ENCODE data around the gene MYOF. TPM values are rescaled to one million over a fixed set of nuclear protein-coding genes. Genes with fewer than 3 reads are reported as not detected.
"Not testable (repeated sequence)": the region's sequence is repeated elsewhere in the genome, so short reads cannot be mapped to it uniquely, and the experiment has no call there.

The MYOF gene
- total RNA-seq, 1 donor, result 379 TPM

GRCh38 chr10:93290661-93291354 lies 191.3 kb downstream of the MYOF start:
- Histone ChIP-seq H3K4me3 (ENCODE audit: insufficient read depth, low read length) (no peak overlapping the region), H4K20me1 (ENCODE audit: insufficient read depth, low read length) (no peaks in the 10 kb centered on the region), H3K4me1 (ENCODE audit: insufficient read depth, low read length) (peaks cover 9% of the 10 kb centered on the region), H3K27me3 (ENCODE audit: insufficient read depth, low read length) (no peaks in the 10 kb centered on the region), H3K79me2 (ENCODE audit: insufficient read depth, low read length) (no peaks in the 10 kb centered on the region), H2AFZ (ENCODE audit: low read length) (no peak overlapping the region), H3K9me3 (ENCODE audit: low read depth, low read length) (no peaks in the 10 kb centered on the region), H3K36me3 (ENCODE audit: insufficient read depth, low read length) (no peaks in the 10 kb centered on the region), H3K27ac (ENCODE audit: low read depth, low read length) (no peak overlapping the region), H3K4me2 (ENCODE audit: insufficient read depth, low read length) (no peak overlapping the region)
- no peak for DNase-seq (ENCODE audit: insufficient read length, low spot score, missing footprints)
- no peak for TF ChIP-seq CTCF (IDR thresholded peaks at IDR 0.05; ENCODE audit: extremely low read depth, low read depth, low read length)

GRCh38 chr10:93288679-93289634 lies 193.2 kb downstream of the MYOF start:
- H3K4me1 ChIP-seq (ENCODE audit: insufficient read depth, low read length), result peaks cover 7% of the 10 kb centered on the region
- no peaks in the 10 kb centered on the region for H3K9me3 ChIP-seq (ENCODE audit: low read depth, low read length)
- peak overlapping the region; percentile 69 for H3K27ac ChIP-seq (ENCODE audit: low read depth, low read length)
- H4K20me1 ChIP-seq (ENCODE audit: insufficient read depth, low read length), result no peaks in the 10 kb centered on the region
- DNase-seq (ENCODE audit: insufficient read length, low spot score, missing footprints), result peak; percentile 94
- peak overlapping the region; percentile 29 for H3K4me3 ChIP-seq (ENCODE audit: insufficient read depth, low read length)
- peak; percentile 89 for TF ChIP-seq CTCF (IDR thresholded peaks at IDR 0.05; ENCODE audit: extremely low read depth, low read depth, low read length)
- H3K36me3 ChIP-seq (ENCODE audit: insufficient read depth, low read length), result no peaks in the 10 kb centered on the region
- peak overlapping the region; percentile 55 for H3K4me2 ChIP-seq (ENCODE audit: insufficient read depth, low read length)
- H2AFZ ChIP-seq (ENCODE audit: low read length), result peak overlapping the region; percentile 57
- no peaks in the 10 kb centered on the region for H3K79me2 ChIP-seq (ENCODE audit: insufficient read depth, low read length)
- no peaks in the 10 kb centered on the region for H3K27me3 ChIP-seq (ENCODE audit: insufficient read depth, low read length)

- no peak for DNase-seq (ENCODE audit: insufficient read length, low spot score, missing footprints)
- Histone ChIP-seq H3K27me3 (ENCODE audit: insufficient read depth, low read length) (no peaks in the 10 kb centered on the region), H3K9me3 (ENCODE audit: low read depth, low read length) (no peaks in the 10 kb centered on the region), H3K4me2 (ENCODE audit: insufficient read depth, low read length) (no peak overlapping the region), H3K4me1 (ENCODE audit: insufficient read depth, low read length) (peaks cover 5% of the 10 kb centered on the region), H3K4me3 (ENCODE audit: insufficient read depth, low read length) (no peak overlapping the region), H3K27ac (ENCODE audit: low read depth, low read length) (no peak overlapping the region), H4K20me1 (ENCODE audit: insufficient read depth, low read length) (no peaks in the 10 kb centered on the region), H3K79me2 (ENCODE audit: insufficient read depth, low read length) (no peaks in the 10 kb centered on the region), H2AFZ (ENCODE audit: low read length) (no peak overlapping the region), H3K36me3 (ENCODE audit: insufficient read depth, low read length) (no peaks in the 10 kb centered on the region)
- TF ChIP-seq CTCF (IDR thresholded peaks at IDR 0.05; ENCODE audit: extremely low read depth, low read depth, low read length), result no peak
Measured at GRCh38 chr10:93287775-93288174, 194.4 kb downstream of the MYOF start.

- DNase-seq (ENCODE audit: insufficient read length, low spot score, missing footprints); H3K4me2 ChIP-seq (ENCODE audit: insufficient read depth, low read length); H3K36me3 ChIP-seq (ENCODE audit: insufficient read depth, low read length); H3K4me3 ChIP-seq (ENCODE audit: insufficient read depth, low read length); H4K20me1 ChIP-seq (ENCODE audit: insufficient read depth, low read length); H3K4me1 ChIP-seq (ENCODE audit: insufficient read depth, low read length); H3K27ac ChIP-seq (ENCODE audit: low read depth, low read length); H3K27me3 ChIP-seq (ENCODE audit: insufficient read depth, low read length); H3K9me3 ChIP-seq (ENCODE audit: low read depth, low read length); H2AFZ ChIP-seq (ENCODE audit: low read length); H3K79me2 ChIP-seq (ENCODE audit: insufficient read depth, low read length): not testable (repeated sequence)
Measured at GRCh38 chr10:93284246-93284645, 197.9 kb downstream of the MYOF start.

All from osteoblast (primary cell).